ENCODE data around the gene KRTAP12-4.
"Not testable (repeated sequence)": the region's sequence is repeated elsewhere in the genome, so short reads cannot be mapped to it uniquely, and the experiment has no call there.

Gene KRTAP12-4

GRCh38 chr21:44639331-44639655 lies 15.2 kb downstream of the KRTAP12-4 start:
- H3K4me3 ChIP-seq (ENCODE audit: low read depth, low read length): no peak overlapping the region
- TF ChIP-seq CTCF (IDR thresholded peaks at IDR 0.05; ENCODE audit: borderline replicate concordance, insufficient read depth, low read depth, low read length): no peak

GRCh38 chr21:44638506-44639330 lies 15.7 kb downstream of the KRTAP12-4 start:
- H3K4me3 ChIP-seq (ENCODE audit: low read depth, low read length): not testable (repeated sequence)

GRCh38 chr21:44637851-44638348 lies 16.6 kb downstream of the KRTAP12-4 start:
- not testable (repeated sequence) for H3K4me3 ChIP-seq (ENCODE audit: low read depth, low read length)

DNA sequence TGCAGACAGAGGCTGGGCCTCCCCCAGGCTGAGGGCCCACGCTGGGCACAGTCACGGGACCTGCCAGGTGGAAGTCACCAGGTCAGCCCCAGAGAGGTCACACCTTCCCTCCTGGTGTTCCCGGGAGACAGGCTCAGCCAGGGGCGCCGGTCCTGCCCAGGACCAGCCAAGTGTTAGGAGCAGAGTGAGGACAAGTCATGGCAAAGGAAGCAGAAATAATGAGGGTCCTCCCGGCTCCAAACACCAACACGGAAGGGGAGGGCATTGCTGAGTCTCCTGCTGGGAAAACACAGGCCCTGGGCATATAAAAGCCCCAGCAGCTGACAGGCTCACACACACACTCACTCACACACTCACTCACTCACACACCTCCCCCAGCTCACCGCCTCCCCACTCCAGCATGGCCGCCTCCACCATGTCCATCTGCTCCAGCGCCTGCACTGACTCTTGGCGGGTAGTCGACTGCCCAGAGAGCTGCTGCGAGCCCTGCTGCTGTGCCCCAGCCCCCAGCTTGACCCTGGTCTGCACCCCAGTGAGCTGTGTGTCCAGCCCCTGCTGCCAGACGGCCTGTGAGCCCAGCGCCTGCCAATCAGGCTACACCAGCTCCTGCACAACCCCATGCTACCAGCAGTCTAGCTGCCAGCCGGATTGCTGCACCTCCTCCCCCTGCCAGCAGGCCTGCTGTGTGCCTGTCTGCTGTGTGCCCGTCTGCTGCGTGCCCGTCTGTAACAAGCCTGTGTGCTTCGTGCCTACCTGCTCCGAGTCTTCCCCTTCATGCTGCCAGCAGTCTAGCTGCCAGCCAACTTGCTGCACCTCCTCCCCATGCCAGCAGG lies 17.2 kb downstream of the KRTAP12-4 start, which contains the start of gene KRTAP10-10:
KRTAP10-10 (plus strand) TSS at position 339 of the 833 bp plus-strand sequence; CDS start at position 401, 62 bp downstream.
- TF ChIP-seq CTCF (IDR thresholded peaks at IDR 0.05; ENCODE audit: borderline replicate concordance, insufficient read depth, low read depth, low read length): no peak
- no peak within 1 kb of the TSS for H3K4me3 ChIP-seq (ENCODE audit: low read depth, low read length)

GRCh38 chr21:44636209-44637017 lies 18.0 kb downstream of the KRTAP12-4 start:
- H3K4me3 ChIP-seq (ENCODE audit: low read depth, low read length): no peak overlapping the region
- TF ChIP-seq CTCF (IDR thresholded peaks at IDR 0.05; ENCODE audit: borderline replicate concordance, insufficient read depth, low read depth, low read length): no peak

DNA sequence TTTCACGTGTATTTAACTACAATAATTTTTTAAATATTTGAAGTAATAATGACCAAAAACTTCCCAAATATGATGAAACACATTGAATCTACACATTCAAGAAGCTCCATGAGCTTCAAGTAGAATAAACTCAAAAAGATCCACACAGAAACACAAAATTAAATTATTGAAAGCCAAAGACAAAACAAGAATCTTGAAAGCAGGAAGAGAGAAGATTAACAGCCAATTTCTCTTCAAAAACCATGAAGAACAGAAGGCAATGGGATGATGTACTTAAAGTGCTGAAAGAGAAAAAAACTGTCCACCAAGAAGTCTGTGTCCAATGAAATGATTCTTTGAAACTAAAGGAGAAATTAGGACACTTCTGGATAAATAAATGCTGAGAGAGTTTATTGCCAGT lies 22.4 kb downstream of the KRTAP12-4 start:
- TF ChIP-seq CTCF (IDR thresholded peaks at IDR 0.05; ENCODE audit: borderline replicate concordance, insufficient read depth, low read depth, low read length): no peak
- no peak overlapping the region for H3K4me3 ChIP-seq (ENCODE audit: low read depth, low read length)

GRCh38 chr21:44630440-44630839 lies 24.0 kb downstream of the KRTAP12-4 start:
- no peak for TF ChIP-seq CTCF (IDR thresholded peaks at IDR 0.05; ENCODE audit: borderline replicate concordance, insufficient read depth, low read depth, low read length)

More at GRCh38 chr21:44630440-44630839, 24.0 kb downstream of the KRTAP12-4 start:
- H3K4me3 ChIP-seq (ENCODE audit: low read depth, low read length): no peak overlapping the region
